Sigmoid colon (tissue), 4 donors: ENCODE data around the gene ENC1.

Source experiments
- CTCF ChIP-seq, 4 experiments: fragments of 450-650 bp in 3 of 4; fragments of 200-600 bp in 1 of 4; IDR thresholded peaks; one replicate each; pipeline ENCODE4 v1.5.1; 2016 to 2019; ENCODE audit warnings: antibody characterized with exemption in 4 of 4, mild to moderate bottlenecking in 3 of 4, moderate library complexity in 2 of 4
- POLR2A ChIP-seq, 2 donors: fragments of 450-650 bp; IDR thresholded peaks; one replicate each; pipeline ENCODE4 v1.6.1; 2016; ENCODE audit warnings: antibody characterized with exemption in 2 of 2, mild to moderate bottlenecking in 2 of 2, moderate library complexity in 2 of 2
- POLR2AphosphoS5 ChIP-seq, 4 donors: sonication (generic); formaldehyde crosslinking; IDR thresholded peaks; one replicate each; pipeline ENCODE4 v1.6.1; 2017; ENCODE audit warnings: antibody characterized with exemption in 4 of 4

DNA sequence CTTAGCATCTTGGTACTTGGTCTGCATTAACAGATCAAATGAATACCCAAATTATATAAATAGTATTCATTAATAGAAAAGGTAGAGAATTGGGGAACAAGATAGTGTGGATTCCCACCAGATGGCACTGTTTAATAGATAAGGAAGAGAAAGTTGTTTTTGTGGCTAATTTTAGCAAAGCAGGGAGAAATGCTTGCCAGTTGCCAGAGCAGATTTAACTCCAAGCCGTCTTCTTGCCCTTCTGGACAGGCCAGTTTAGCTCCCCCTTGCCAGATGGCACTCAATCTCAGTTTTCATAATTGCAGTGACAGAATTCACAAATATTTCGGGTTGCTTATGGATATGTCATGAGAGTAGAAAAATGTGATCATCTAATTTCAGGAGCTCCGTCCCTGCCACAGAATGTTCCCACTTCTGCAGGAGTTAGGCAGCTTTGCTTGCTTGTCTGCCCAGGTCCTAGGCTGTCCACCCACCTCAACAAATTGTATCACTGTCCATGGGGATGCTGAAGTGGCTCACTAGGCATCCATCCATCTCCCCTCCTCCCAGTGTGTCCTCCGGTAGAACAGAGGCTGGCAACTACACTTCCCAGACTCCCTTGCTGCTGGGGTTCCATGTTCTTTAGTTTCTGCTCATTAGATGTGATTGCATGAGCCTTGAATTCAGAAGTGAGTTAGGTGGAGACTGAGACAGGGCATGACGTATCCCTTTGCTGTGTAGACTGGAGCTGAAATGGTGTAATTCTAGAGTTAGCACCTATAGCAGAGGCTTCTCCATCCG lies 32.7 kb upstream of the ENC1 start:
- TF ChIP-seq CTCF (IDR thresholded peaks at IDR 0.05) (peak in 3 of 4 experiments; percentile 8 to 32 (median 13)), POLR2A (IDR thresholded peaks at IDR 0.05) (no peak), POLR2AphosphoS5 (IDR thresholded peaks at IDR 0.05) (no peak)
